Inferior parietal cortex (tissue), 1 donor: ENCODE results near the gene NCSTN.

Experiments
- DNase-seq: peaks from one replicate; pipeline ENCODE4 v3.0.0-alpha.2; 2016; ENCODE audit errors: extremely low spot score

Gene NCSTN

DNA sequence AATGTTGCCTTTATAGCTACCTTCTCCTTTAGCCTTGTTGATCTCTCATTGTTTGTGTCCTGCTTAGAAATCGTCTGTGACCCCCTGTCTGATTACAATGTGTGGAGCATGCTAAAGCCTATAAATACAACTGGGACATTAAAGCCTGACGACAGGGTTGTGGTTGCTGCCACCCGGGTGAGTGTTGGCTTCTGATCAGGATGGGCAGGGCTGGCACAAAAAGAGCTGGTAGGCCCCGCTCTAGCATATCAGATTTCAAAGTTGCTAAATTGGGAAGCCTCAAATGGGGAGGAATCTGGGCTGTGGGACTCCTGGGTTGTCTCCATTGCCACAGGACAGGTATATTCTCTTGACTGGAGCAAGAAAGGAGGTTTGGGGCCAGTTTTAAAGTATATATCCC is 8.4 kb downstream of the NCSTN start:
- DNase-seq = no peak

DNA sequence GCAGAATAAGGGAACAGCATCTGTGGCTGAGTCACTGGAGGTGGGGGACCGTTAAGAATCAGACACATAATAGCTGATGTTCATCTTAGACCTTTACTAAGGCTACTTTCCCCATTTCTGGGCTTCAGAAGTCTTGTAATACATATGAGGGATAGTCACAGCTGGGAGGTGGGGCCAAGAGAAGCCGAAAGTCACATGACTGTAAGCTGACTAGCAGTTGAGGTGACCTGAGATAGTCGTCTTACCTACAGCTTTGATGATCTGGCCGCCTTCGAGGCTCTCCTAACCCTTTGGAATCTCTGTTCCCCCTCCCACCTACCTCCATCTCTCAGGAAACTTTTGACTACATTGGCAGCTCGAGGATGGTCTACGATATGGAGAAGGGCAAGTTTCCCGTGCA is 9.4 kb downstream of the NCSTN start:
- no peak for DNase-seq

DNA sequence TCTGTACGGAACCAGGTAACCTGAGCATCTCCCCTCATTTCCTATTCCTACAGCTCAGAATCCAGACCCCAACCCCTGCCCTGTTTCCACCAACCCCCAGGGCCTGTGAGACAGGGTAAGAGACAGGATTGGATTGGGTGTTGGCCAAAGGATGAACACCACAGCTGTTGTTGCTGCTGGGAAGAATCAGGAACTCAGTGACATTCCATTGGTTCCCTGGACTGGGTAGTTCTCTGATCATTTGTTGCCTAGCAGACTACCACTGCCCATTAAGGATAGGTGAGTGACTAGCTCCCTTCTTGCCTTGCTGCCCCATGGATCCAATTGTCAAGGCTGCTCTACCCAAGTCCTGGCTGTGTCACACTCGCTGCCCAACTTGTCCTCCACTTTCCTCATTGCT is 10.0 kb downstream of the NCSTN start:
- DNase-seq = no peak

DNA sequence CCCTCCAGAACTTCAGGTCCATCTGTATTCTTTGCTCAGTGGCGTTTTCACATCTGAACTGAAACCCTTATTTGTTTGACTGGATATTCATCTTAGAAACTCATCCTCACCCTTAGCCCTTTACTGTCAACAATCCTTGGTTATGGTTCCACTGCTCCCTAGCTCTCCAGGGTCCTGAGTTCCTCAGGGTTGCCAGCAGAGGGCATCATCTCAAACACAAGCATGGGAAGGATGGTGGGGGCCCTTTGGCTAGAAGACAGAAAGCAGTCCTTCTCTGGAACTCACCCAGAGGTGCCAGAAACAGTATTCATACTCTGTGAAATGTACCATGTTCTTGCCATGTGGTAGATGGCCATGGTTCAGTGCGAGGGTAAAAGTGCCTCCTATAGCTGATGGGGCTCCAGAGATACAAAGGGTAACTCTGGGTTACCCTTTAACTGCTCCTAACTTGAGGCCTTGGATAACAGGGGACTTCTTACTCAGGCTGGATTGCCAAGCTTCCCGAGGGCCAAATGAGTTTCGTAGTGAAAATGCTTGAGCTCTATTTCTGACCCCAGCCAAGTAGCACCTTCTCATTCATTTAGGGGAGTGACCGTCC is 11.3 kb downstream of the NCSTN start:
- no peak for DNase-seq

DNA sequence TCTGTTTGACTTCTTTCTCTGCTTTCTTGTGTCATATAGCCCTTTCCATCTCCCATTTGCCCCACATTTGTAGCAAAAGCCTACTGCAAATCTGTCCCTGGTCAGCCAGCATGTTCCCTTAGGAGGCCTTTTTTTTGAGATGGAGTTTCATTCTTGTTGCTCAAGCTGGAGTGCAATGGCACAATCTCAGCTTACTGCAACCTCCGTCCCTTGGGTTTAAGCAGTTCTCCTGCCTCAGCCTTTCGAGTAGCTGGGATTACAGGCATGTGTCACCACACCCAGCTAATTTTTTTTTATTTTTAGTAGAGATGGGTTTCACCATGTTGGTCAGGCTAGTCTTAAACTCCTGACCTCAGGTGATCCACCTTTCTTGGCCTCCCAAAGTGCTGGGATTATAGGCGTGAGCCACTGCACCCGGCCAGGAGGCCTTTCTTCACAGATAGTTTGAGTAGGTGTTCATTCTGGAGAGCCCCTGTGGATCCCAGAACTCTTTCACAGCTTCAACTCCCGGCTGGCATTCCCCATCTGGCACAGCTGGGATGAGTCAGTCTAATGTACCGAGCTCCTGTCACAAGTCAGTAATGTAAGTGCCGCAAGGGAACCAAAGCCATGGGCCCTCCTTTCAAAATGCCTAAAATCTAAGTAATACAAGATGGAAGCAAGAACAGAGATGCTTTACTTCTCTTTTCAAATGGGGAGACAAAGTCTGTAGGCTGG is 14.3 kb downstream of the NCSTN start:
- no peak for DNase-seq

DNA sequence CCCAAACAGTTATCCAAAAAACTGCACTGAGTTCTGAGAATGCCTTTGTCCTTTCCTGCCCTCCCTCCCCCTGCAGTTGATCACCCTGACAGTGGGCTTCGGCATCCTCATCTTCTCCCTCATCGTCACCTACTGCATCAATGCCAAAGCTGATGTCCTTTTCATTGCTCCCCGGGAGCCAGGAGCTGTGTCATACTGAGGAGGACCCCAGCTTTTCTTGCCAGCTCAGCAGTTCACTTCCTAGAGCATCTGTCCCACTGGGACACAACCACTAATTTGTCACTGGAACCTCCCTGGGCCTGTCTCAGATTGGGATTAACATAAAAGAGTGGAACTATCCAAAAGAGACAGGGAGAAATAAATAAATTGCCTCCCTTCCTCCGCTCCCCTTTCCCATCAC is 14.9 kb downstream of the NCSTN start:
- no peak for DNase-seq

DNA sequence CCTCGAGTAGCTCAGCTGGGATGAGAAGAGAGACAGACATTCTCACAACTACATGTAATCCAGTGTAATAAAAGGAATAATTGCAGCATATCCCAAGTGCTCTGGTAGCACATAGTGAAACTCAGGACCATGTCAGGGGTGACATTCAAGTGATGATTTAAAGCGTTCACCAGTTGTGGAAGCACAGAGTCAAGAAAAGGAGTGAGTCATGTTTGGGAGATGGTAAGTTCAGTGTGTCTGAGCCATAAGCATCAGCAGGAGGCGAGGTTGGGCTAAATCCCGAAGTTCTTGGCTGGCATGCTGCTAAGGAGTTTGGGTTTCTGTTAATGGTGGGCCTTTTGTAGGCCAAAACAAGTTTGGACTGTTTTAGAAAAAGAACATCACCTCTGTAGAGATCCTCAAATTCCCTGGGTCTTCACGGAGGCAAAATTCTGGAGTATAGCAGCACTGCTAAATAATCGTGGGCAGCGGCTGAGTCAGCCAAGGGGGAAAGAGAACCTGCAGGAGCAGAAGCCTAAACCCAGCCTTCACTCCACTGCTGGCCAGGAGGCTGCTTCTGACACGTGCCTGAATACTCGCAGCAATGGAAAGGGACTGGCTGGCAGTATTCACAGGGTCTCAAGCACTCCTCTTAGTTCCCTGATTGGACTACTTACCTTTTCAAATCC is 16.5 kb downstream of the NCSTN start:
- DNase-seq = peak; percentile 15

DNA sequence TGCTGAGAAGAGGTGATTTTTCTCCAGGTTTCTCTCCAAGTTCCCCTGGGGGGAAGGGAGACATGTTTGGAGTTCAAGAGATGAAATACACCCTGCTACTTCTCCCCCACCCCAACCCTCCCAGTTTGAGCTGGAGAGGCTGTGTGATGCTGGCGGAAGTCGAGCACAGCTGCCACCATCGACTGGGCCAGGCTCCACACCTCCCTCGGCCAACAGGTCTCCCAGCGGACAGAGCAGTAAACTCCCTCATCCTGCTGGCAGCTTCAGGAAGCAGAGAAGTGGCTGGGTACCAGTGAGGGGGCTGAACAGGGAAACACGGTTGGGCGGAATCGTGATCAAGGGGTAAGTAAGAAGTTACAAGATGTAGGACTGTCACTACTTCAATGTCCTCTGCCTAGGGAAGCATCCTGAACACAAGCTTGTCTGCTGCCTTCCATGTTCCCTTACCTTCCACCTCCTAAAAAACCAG is 17.1 kb downstream of the NCSTN start:
- DNase-seq = no peak

DNA sequence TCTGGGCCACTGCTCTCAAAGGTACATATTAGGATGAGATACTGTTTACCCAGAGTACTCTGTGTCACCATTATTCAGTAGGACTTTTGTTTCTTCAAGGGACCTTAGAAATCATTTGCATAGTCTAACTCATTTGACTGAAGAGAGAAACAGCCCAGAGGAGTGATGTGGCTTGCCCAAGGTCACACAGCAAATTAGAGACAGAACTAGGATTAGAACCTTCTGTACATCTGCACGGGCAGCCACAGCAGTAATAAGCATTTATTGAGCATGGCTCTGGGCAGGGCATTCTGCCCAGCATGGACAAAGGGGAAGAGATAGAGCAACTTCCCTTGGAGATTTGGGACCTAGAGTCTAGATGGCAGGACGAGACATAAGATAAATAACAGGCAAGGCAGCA is 18.0 kb downstream of the NCSTN start:
- no peak for DNase-seq

DNA sequence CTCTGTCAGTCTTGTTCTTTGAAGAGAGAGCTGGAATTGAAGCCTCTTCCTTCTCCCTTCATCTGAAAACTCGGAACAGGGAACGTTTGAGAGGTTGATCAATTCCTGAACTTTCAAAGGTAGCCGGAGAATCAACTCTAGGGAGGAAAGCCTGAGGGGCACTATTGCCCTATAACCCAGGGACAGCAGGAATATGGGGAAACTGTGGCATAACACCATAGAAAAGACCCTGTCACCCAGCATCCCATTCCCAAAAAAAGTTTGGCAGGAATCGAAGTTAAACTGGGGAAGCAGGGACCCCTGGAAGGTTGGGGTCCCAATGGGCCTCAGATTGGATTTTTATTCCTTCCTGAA is 18.6 kb downstream of the NCSTN start:
- no peak for DNase-seq

DNA sequence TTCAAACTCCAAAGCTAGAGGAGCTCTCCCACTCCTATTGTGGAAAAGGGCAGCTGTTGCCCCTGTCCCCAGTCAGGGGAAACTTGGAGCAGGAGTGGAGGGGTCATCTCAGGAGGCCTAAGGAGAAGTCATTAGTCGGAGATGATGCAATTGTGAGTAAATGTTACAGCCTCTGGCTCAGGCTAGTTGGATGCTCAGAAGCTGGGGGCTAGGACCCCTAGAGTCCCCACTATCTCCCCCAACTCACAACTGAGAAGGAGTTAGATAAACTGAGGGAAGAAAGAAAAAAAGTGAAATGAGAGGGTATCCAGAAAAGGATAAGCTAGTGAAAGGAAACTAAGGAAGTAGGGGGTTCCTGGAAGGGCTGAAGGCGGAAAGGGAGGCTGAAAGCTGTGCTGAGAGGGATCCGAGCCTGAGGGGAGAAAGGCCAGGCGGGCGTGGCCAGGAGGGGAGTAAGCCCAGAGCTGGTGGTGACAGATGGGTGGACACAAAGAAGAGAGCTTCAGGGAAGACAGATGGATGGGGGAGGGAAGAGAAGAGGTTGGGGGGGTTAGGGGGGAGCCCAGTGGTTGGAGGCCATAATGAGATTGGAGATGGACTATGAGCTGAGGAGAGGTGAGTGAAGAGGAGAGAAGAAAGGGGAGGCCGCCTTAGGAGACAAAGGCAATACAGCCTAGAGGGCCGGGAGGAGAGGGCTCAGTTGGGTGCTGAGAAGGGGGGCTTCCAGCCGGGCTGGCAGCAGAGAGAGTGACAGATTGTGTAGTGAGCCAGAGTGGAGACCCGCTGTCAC is 19.2 kb downstream of the NCSTN start:
- no peak for DNase-seq

DNA sequence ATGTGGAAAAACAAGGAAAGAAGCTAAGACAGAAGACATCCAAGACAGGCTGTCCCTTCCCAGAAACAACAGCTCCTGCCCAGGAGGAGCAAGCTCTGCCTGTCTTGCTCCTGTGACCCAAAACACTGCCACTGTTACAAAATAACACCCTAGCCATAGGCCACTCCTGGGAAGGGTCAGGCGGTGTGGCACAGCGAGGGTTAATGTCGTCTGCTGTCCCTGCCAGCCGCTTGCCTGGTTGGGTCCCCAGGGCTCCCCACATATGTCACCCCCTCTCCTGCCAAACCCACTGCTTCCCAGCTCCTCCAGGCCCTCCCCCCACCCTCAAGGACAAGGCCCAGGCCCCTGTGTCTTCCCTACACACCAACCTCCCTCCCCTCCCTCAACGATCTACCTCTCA is 19.8 kb downstream of the NCSTN start:
- DNase-seq = no peak

DNA sequence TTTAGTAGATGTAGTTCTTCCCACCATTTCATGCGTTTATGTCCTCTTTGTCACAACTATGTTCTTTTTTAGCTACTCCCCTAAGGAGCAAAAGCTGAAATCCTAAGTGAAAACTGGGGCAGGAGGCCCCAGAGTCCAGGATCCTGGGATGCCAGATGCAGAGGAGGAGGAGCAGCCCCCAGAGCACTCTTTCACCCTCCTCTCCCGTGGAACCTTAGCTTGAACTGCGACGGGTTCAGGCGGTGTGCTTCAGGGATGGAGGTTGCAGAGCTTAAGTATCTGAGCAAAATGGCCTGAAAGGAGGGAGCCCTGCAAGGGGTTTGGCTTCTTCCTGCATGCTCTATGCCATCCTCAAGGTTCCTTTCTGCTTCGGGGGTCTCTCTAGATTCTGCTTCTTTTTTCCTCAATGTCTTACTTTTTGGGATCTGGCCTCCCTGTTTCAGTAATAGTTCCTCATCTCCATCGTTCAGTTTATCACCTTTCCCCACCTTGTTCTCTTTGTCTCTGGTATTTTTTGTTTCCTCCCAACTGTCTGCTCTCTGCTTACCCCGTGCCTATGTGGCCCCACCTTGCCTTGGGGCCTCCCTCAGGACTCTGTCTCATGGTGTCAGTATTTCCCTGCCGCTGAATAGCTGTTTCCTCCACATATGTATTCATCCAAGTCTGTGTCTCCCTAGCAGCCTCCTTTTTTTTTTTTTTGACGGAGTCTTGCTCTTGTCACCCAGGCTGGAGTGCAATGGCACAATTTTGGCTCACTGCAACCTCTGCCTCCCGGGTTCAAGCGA is 21.0 kb downstream of the NCSTN start:
- no peak for DNase-seq

DNA sequence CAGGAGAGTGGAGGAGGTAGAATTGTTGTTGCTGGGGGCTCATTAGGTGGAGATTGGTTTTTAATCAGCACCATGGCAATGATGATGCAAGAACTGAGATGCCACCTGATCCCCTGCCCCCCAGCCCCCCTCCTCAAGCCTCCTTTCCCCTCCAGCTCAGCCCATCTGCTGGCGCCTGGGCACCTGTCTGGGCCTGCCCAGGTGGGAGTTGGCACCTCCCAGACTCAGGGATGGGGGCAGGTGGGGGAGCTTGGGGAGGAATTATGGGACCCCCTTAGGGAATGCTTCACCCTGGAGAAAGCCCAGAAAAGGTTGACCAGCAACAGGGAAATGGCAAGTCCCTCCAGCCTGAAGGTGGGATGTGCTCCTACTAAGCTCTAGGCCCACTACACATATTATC is 22.1 kb downstream of the NCSTN start:
- no peak for DNase-seq

DNA sequence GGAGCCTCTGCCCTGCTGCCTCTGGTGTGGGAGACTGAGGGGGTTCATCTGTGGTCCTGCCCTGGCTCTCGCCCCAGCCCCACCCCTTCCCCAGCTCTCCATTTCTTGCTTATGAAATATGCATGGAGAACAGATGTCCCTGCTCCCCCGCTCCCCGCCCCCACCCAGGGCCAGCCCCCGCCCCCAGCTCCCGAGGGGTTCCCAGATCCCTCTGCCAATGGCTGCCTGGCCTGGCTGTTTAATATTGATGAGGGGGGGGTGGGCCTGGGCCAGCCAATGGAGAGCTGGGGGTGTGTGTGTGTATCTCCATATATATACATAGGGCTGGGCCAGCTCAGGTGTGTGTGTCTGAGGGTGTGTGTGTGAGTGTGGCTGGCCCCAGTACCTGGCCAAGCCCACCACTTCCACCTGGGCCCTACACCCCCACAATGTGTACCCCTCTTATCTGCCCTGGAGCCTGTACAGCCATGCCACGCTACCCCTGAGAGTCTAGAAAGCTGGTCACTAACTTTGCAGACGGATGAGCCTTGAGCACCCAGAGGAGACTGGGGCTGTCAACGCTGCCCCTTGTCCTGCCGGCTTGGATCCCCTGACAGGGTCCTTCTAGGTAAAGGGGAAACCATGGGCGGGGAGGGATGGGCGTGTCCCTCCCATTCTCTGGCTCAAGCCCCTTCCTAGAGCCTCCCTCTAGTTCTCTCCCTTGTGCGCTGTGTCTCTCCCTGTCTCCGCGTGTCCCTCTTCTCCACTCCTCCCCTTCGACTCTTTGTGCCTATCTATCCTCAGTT is 23.7 kb downstream of the NCSTN start, which contains the start of gene NHLH1:
Gene NHLH1 (plus strand): TSS at position 341 of the 785 bp plus-strand sequence. CDS start 3,661 bp downstream, outside the sequence.
- no peak for DNase-seq

DNA sequence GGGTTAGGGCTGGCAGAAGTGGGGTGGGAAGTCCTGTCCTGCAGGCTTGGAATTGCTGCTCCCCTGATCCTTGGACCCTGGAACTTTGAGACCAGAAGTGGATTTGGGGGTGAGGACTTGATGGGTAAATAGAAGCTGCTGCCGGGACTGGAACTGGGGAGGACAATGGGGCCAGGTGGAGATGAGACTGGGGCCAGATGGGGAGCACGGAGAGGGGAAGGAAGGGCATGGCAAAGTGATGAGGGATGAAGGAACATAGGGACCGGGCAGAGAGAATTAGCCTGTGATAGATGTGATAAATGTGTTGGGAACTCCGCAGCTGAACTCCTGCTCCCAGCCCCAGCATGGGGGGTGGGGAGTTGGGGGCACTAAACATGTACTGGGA is 24.3 kb downstream of the NCSTN start:
- DNase-seq = no peak

DNA sequence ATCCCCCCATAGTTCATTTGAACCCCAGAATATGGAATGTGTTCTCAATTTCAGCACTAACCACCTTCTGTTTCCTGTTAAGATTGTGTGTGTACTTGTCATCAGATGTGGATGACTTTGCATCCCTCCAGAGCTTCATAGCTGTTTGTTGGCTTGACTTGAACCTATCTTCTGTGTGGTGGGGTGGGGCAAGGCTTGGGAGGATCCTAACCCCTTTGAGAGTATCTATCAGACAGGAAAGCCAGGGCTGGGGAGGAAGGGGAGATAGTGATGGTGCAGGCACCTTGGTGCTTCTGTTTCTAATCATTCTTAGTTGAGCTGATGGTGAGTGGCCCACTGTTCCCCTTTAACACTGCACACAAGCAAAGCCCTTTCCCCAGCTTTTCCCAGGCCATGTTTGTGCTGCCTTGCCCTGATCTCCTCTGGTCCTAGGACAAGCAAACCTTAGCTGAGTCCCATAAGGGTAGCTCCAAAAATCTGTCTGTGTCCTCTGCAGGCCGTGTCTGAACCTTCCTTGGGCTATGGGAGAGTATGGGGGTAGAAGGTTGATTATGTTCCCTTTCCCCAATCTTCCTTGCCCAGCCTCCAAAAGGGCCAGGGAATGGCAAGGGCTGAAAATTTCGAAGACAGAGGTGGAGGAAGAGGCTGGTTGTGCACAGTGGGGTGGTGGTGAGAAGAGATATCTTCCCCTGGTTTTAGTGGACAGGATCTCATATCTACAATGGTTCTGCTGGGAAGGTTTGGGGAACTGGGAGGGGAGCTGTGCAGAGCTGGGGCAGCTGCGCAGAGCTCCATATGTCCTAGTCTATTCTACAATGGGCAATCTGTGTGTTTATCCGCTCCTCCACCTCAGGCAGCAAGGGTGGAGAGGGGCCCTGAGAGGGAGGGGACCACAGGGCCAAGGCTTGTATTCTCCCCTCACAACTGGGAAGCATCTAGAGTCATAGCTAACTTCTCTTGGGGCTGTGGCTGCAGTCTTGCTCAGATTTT is 25.0 kb downstream of the NCSTN start:
- DNase-seq = no peak

DNA sequence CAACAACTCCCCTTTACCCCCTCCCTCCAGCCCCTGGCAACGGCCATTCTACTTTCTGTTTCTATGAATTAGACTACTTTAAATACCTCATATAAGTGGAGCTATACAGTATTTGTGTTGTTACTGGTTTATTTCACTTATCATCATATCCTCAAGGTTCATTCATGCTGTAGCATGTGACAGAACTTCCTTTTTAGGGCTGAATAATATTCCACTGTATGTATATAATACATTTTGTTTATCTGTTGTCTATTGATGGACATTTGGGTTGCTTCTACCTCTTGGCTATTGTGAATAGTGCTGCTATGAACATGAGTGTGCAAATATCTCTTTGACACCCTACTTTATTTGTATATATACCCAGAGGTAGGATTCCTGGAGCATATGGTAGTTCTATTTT is 25.9 kb downstream of the NCSTN start:
- no peak for DNase-seq

DNA sequence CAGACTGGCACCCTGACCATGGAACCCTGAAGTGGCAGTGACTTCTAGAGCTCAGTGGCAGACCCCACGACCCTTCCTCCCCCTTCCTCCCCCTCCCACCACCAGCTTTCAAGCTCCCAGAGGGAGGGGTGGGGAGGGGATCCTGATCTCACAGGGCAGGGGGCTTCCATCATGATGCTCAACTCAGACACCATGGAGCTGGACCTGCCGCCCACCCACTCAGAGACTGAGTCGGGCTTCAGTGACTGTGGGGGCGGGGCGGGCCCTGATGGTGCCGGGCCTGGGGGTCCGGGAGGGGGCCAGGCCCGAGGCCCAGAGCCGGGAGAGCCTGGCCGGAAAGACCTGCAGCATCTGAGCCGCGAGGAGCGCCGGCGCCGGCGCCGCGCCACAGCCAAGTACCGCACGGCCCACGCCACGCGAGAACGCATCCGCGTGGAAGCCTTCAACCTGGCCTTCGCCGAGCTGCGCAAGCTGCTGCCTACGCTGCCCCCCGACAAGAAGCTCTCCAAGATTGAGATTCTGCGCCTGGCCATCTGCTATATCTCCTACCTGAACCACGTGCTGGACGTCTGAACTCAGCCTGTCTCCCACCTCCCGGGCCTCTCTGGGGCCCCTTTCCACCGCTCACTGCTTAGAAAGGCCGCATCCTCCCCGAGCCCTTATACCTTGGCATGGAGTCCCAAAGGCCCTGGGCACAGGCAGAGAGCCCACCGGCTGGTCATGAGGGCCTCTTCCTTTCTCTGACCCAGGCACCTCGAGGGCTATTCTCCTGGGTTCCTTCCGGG is 27.6 kb downstream of the NCSTN start:
- DNase-seq = no peak
